ENCODE data around the gene ARID1A.
A peak's percentile ranks its signal among the peaks of the same experiment; 100 is the strongest.

The ARID1A gene

DNA sequence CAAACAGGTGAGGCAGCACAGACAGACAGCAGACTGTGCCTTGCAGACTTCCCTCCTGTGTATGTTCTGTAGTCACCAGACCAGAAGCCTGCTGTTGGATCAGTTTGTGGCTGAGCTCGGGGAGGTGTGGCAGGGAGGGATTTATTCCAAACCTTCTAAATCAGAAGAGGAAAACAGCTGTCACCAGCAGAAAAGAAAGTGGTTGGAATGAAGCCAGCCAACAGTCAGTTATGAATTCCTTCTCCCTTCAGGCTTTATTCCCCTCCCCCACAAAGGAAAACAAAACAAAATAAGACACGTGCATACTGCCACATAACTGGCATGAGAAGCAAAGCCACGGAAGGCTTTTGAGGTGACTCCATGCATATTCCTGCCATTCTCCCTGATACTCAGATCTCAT, 72.9 kb downstream of the ARID1A start:
- DNase-seq = no peak

DNA sequence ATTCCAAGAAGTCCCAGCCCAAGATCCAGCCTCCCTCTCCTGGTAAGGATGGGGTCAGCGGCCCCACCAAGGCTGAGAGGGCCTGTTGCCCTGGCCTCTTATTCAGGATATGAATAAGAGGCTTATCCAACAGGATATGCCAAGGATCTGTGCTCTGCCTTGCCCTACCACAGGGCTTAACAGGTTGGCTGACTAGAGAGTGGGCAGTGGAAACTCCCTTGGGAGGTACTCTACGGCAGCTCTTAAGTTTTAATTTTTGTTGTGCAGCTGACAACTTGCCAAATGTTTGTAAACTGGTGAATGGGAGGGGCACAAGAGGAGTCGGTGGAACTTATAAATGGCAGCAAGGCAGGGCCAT, 75.4 kb downstream of the ARID1A start:
- no peak for DNase-seq

- peak; percentile 23 for DNase-seq
These were observed 76.0 kb downstream of the ARID1A start for GRCh38 chr1:26771643-26772321.

- no peak for DNase-seq
These were observed 76.9 kb downstream of the ARID1A start for GRCh38 chr1:26772687-26773086.

DNA sequence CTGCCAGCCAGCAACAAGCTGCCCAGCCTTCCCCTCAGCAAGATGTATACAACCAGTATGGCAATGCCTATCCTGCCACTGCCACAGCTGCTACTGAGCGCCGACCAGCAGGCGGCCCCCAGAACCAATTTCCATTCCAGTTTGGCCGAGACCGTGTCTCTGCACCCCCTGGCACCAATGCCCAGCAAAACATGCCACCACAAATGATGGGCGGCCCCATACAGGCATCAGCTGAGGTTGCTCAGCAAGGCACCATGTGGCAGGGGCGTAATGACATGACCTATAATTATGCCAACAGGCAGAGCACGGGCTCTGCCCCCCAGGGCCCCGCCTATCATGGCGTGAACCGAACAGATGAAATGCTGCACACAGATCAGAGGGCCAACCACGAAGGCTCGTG, 78.6 kb downstream of the ARID1A start:
- DNase-seq = no peak

DNA sequence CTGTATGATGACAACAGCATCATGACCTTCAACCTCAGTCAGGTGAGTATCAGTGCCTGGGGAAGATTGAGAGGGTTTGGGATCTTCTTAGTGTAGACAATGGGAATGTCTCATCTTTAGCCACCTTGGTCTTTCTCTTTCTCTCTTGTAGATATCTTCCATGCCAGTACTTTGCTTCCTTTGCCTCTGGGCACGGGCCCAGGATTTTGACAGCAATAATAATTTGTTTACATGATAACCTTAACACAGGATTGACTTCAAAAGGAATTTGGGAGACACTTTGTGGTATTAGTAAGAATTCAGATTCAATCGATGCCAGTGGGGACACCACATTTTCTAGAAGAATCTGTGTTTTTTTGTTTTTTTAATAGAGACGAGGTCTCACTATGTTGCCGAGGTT, 79.9 kb downstream of the ARID1A start:
- DNase-seq = no peak

DNA sequence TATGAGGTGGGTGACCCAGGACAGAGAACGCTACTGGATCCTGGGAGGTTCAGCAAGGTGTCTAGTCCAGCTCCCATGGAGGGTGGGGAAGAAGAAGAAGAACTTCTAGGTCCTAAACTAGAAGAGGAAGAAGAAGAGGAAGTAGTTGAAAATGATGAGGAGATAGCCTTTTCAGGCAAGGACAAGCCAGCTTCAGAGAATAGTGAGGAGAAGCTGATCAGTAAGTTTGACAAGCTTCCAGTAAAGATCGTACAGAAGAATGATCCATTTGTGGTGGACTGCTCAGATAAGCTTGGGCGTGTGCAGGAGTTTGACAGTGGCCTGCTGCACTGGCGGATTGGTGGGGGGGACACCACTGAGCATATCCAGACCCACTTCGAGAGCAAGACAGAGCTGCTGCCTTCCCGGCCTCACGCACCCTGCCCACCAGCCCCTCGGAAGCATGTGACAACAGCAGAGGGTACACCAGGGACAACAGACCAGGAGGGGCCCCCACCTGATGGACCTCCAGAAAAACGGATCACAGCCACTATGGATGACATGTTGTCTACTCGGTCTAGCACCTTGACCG, 83.4 kb downstream of the ARID1A start:
- DNase-seq = no peak

- no peak for DNase-seq
These were observed 84.6 kb downstream of the ARID1A start for GRCh38 chr1:26780344-26780957.

DNA sequence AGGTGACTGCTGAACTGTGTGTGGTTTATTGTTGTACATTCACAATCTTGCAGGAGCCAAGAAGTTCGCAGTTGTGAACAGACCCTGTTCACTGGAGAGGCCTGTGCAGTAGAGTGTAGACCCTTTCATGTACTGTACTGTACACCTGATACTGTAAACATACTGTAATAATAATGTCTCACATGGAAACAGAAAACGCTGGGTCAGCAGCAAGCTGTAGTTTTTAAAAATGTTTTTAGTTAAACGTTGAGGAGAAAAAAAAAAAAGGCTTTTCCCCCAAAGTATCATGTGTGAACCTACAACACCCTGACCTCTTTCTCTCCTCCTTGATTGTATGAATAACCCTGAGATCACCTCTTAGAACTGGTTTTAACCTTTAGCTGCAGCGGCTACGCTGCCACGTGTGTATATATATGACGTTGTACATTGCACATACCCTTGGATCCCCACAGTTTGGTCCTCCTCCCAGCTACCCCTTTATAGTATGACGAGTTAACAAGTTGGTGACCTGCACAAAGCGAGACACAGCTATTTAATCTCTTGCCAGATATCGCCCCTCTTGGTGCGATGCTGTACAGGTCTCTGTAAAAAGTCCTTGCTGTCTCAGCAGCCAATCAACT, 85.5 kb downstream of the ARID1A start:
- no peak for DNase-seq

DNA sequence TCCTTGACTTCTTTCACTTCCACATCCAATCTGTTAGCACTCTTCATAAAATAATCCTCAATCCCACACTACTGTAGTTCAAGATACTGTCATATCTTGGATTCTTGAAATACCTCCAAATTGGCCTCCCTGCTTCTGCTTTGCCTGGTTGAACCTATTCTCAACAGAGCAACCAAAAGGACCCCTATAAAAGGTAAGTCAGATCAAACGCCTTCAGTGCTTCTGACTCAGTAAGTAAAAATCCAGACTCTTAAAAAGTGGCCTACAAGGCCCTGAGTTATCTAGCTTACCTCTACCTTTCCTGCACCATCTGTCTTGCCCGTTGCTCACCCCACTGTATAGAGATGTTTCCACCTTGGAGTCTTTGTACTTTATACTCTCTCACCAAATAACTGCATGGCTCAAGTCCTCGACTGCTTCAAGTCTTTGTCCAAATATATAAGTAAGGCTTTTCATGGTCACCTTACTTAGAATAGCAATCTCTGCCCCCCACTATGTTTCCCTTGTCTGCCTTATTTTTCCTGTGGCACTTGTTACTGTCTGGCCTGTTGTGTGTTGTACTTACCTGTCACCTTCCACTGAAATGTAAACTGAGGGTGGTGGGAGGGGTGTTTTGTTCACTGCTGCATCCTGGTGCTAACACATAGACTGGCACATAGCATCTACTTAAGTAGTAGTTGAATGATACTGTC, 86.9 kb downstream of the ARID1A start:
- no peak for DNase-seq

GRCh38 chr1:26783646-26784022, 87.8 kb downstream of the ARID1A start:
- DNase-seq = no peak

GRCh38 chr1:26784023-26784871, 88.4 kb downstream of the ARID1A start:
- no peak for DNase-seq

DNA sequence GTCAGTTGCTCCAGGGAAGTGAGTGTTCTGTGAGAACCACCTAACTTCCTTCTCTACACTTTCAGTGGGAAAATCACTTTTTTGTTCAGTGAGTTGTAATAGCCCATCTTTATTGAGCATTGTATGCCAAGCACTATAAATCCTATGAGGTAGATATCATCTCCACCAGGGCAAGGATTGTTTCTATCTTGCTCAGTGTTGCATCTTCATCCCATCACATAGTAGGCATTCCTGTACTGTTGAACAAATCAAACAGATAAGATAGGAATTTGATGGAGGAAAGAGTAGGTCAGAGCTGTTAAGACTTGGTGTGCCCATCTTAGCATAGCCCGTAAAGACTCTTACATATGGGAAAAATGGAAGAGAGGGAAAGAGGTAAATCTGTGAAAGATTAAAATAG, 89.1 kb downstream of the ARID1A start:
- DNase-seq = no peak

DNA sequence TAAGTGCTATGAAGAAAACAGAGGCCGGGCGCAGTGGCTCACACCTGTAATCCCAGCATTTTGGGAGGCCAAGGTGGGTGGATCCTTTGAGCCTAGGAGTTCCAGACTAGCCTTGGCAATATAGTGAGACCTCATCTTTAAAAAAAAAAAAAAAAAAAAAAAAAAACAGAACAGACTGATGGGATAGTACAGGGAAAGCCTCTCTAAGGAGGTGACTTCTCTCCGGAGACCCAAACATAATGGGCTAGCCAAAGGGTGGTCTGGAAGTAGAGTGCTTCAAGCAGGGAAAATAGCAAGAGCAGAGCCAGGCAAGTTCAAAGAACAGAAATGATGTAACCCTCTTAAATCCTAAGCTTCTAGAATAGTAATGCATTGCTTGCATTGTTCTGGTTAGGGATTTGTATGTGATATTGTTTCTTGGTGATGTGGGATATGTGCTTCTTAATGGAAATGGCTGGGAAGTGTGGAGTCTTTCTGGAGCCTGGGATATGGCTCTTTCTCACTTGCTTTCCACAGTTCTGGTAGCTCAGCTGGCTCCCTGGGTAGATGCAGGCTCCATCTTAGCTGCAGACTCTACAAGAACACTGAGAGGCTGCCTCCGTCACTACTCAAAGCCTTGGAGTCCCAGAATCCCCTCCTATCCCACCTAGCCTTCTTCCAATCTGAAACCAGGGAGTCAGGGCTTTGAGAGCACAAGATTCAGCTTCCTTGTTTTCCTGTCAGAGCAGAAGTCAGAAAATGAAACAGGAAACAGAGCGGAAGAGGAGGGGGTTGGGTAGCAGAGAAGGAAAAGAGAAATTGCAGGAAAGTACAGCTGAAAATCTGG, 90.0 kb downstream of the ARID1A start:
- DNase-seq = no peak

- DNase-seq = peak; percentile 58
These were observed 90.9 kb downstream of the ARID1A start for GRCh38 chr1:26786437-26787380.

DNA sequence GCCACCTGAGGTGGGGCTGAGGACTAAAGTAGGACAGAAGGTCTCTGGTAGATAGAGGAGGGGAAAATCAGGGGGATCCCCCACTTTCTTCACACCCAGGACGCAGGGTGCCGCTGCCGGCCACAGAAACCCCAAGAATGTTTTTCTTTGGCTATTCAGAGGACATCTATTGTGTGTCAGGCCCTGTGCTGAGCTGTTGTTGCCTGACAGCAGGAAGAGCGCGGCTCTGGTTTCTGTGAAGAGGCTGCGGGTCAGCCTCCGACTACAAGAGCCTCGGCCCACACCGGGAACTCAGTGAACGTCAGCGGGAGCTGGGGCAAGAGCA, 91.5 kb downstream of the ARID1A start:
- peak; percentile 91 for DNase-seq

DNA sequence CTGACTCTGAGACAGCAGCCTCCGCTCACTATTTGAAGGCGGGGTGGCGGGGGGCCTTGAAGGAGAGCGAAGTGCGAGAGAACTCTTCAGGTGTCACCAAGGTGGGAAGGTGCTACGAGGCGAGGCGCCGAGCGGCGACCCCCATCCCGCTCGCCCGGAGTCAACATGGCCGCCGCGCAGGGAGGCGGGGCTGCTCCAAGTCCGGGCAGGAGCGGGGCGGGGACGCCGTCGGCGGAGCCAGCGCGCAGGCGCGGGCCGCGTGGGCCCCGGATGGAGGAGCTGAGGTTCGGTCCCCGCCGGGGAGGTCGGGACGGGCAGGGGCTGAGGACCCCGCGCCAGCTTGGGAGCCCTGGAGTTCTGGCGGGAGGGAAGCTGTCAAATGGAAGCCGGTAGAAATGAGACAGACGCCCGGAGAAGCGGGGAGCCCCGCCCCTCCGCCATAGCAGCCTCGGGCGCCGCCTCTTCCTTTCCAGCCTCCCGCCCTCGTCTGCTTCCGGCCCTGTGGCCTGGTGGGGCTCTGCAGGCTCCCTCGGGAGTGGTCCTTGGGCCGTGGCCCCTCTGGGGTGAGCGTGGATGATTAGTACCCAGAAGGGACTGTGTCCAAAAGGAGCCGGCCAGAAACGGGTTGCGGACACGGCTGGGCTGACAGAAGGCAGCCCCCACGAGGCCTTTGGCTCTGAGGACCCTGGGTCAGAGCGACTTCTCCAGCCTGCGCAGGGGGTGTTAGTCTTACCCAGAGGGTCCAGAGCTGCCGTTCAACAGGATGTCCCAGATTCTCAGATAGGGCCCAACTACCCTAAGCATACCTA, 92.1 kb downstream of the ARID1A start, which contains the start of gene PIGV:
TSS of gene PIGV (plus strand) at position 245 of the 809 bp plus-strand sequence. CDS start 2,866 bp downstream, outside the sequence.
- DNase-seq = peak; percentile 89

DNA sequence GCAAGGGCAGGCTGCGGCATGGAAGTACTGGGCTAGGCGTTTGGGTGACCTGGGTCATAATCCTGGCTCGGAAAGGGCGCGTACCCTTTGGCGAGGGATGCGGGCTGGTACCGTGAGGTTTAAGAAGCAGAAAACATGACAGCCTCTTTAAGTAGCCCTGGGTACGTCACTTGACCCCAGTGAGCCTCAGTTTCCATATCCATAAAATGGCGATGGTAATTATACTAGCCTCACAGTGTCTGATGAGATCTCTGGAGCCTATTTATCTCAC, 92.6 kb downstream of the ARID1A start:
- DNase-seq = peak; percentile 25

DNA sequence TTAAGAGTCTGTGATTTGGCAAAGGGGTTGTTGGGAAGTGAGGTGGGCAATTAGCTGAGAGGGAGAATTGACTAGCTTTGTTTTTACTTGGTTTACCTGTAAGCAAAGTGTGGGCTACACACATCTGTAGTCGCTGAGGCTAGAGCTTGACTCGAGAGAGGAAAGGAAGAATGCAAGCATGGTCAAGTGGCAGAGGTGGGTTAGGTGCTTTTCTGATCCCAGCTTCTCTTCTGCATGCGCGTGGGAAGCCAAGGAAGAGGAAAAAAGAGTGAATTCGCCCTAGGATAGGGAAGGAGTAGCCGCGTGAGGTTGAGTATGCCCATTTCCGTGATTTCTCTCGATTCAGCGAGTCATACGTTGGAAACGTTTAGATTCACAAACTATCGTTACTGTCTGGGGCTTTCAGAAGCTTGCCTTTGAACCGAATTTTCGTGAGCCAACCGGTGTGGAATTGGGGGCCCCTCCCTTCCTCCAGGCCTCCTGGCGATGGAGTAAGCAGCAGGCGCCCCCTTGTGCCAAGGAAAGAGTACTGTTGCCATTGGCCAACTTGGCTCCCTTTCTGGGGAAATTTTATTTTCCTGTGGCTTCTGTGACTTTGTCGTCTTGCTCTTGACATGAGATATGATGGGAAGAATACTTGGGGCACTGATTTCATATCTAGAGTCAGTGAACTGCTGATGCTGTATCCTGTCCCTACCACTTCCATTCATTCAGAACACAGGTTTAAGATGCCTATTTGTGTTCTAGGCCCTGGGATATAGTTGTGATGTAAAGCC, 93.2 kb downstream of the ARID1A start:
- peak; percentile 92 for DNase-seq

All from activated CD4-positive, alpha-beta T cell treated with anti-CD3 and anti-CD28 coated beads, Interleukin-2, amount 50 U/mL, for 16 hours (primary cell).